Measurements from ENCODE around the gene DDOST. TPM values are rescaled to one million over a fixed set of nuclear protein-coding genes. Genes with fewer than 3 reads are reported as not detected.

The DDOST gene
- polyA plus RNA-seq, 1 of the 3 experiments (the other 2 are of a cell fraction): 602 TPM

GRCh38 chr1:20626098-20626427 is 35.1 kb downstream of the DDOST start:
- Histone ChIP-seq H3K79me2 (ENCODE audit: insufficient read depth) (no peaks in the 10 kb centered on the region), H3K4me1 (ENCODE audit: control insufficient read depth in 1 of 2, insufficient read depth in 2 of 2, low read depth in 1 of 2, low read length in 1 of 2) (no peaks in the 10 kb centered on the region; a peak in 1 of 4 replicates), H3K27ac (ENCODE audit: low read depth in 2 of 2, low read length in 1 of 2) (no peak overlapping the region), H3F3A (replicated peaks; ENCODE audit: insufficient read depth) (no peaks in the 10 kb centered on the region), H3K36me3 (replicated peaks in 1 of 2; ENCODE audit: control insufficient read depth in 1 of 2, insufficient read depth in 2 of 2, low read length in 1 of 2) (no peaks in the 10 kb centered on the region), H3K27me3 (ENCODE audit: insufficient read depth) (no peaks in the 10 kb centered on the region), H3K9me3 (no peaks in the 10 kb centered on the region), H3K4me3 (ENCODE audit: low read depth in 2 of 2, low read length in 1 of 2) (no peak overlapping the region), H2AFZ (ENCODE audit: low read depth) (no peak overlapping the region), H3K9me2 (no peaks in the 10 kb centered on the region), H4K20me1 (ENCODE audit: insufficient read depth) (no peaks in the 10 kb centered on the region), H3K9ac (no peak overlapping the region), H3K4me2 (no peak overlapping the region)
- ChIA-PET CTCF (no interaction called here), POLR2A (no interaction called here)
- 79% methylated on average over 1 of the region's 1 CpG for WGBS (ENCODE audit: low lambda C conversion rate)
- no peak for TF ChIP-seq USF2 (IDR thresholded peaks at IDR 0.05; ENCODE audit: borderline replicate concordance, low read depth, low read length)
- no peak for TF ChIP-seq IRF3 (IDR thresholded peaks at IDR 0.05; ENCODE audit: low read depth, low read length)
- TF ChIP-seq GABPA (IDR thresholded peaks at IDR 0.05; ENCODE audit: low read depth): no peak
- no peak for DNase-seq

- no peaks in the 10 kb centered on the region for H3K27me3 ChIP-seq (ENCODE audit: insufficient read depth)
Measured at GRCh38 chr1:20625176-20626097, 35.7 kb downstream of the DDOST start.

More at GRCh38 chr1:20625176-20626097, 35.7 kb downstream of the DDOST start:
- CTCF ChIA-PET: interaction anchor here (2.5 kb wide), 1 partner anchor 8 kb away, joined by 12 read pairs; the partner anchor contains the start of gene PINK1
- H4K20me1 ChIP-seq (ENCODE audit: insufficient read depth): no peaks in the 10 kb centered on the region
- no peaks in the 10 kb centered on the region for H3K36me3 ChIP-seq (replicated peaks in 1 of 2; ENCODE audit: control insufficient read depth in 1 of 2, insufficient read depth in 2 of 2, low read length in 1 of 2)
- no peak overlapping the region for H3K4me3 ChIP-seq (ENCODE audit: low read depth in 2 of 2, low read length in 1 of 2)
- H3K27ac ChIP-seq (ENCODE audit: low read depth in 2 of 2, low read length in 1 of 2): no peak overlapping the region
- no peaks in the 10 kb centered on the region for H3K9me3 ChIP-seq
- H3F3A ChIP-seq (replicated peaks; ENCODE audit: insufficient read depth): no peaks in the 10 kb centered on the region
- H2AFZ ChIP-seq (ENCODE audit: low read depth): no peak overlapping the region
- 76% methylated on average over 3 of the region's 3 CpGs for WGBS (ENCODE audit: low lambda C conversion rate)
- H3K79me2 ChIP-seq (ENCODE audit: insufficient read depth): no peaks in the 10 kb centered on the region
- H3K4me1 ChIP-seq (ENCODE audit: control insufficient read depth in 1 of 2, insufficient read depth in 2 of 2, low read depth in 1 of 2, low read length in 1 of 2): no peaks in the 10 kb centered on the region; a peak in 1 of 4 replicates
- POLR2A ChIA-PET: no interaction called here
- DNase-seq: no peak
- no peak overlapping the region for H3K9ac ChIP-seq
- H3K9me2 ChIP-seq: no peaks in the 10 kb centered on the region
- no peak for TF ChIP-seq FOSL2 (IDR thresholded peaks at IDR 0.05; ENCODE audit: borderline replicate concordance, low read depth)
- no peak for TF ChIP-seq USF1 (IDR thresholded peaks at IDR 0.05; ENCODE audit: borderline replicate concordance, low read depth)
- H3K4me2 ChIP-seq: no peak overlapping the region

Data from SK-N-SH (cell line).